NCI-H510A (cell line): ENCODE results near the gene CTDSP1.

Experiments used
- DNase-seq: peaks from one replicate; lab custom pipeline; 2025; lab: John Stamatoyannopoulos, UW

CTDSP1 gene

DNA sequence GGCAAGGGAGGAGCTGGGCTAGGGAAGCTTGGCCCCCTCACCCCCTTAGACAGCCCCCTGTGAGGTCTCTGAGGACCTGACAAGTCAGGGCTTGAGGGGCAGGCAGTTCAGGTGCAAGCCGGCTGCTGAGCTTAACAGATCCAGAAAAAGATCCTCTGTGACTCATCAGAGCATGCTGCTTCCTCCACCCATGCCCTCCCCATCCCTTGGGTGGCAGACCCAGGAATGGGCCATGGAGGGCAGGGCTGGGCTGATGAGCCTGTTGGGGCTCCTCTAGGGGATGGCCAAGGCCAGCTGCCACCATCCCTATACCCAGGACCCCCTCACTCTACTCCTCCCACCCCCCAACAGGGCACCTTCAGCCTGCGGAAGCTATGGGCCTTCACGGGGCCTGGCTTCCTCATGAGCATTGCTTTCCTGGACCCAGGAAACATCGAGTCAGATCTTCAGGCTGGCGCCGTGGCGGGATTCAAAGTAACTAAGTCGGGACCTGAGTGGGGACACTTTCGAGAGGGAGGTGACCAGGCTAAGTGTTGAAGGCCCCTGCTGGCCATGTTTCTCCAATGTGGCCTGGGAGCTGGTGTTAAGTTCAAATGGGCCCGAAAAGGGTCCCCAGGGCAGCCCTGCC is 15.7 kb upstream of the CTDSP1 start:
- DNase-seq, result no peak

DNA sequence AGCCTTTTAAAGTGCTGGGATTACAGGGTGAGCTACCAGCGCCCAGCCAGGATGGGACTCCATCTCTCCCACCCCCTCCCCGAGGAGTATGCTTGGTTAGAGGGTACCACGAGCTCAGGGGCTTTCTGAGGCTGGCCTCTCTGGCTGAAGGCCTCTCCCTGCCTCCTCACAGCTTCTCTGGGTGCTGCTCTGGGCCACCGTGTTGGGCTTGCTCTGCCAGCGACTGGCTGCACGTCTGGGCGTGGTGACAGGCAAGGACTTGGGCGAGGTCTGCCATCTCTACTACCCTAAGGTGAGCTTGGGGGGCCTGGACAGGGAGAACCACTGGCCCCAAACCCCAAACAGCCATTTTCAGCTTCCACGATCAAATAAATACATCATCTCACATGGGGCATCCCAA is 14.7 kb upstream of the CTDSP1 start:
- DNase-seq, result no peak

DNA sequence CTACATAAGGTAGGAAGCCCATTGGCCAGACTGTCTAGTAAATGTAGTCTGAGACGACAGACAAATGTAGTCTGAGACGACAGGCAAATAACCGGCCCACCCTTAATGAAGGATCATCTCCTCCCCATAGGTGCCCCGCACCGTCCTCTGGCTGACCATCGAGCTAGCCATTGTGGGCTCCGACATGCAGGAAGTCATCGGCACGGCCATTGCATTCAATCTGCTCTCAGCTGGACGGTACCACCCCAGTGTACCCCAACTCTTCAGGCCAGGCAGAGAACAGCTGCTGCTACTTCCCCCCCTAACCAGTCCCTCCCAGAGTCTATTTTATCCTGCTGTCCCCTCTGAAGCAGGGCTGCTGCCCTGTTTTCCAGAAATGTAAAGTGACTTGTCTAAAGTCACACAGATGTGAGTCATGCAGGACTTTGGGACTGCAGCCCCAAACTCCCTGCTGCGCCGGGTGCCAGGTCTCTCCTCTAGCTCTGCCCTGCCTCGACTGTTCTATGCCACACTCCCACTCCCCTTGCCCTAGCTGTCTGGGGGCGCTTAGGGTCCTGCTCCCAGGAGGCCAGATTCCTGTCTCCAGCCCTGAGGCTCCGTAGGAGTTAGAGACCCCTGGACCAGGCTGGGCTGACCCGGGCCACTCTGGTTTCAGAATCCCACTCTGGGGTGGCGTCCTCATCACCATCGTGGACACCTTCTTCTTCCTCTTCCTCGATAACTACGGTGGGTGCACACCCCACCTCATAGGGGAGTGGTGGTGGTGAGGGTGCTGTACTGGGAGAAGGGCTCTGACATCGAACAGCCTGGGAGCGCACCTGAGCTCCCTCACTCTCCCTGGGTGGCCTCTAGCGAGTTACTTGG is 12.9 kb upstream of the CTDSP1 start:
- DNase-seq, result no peak

DNA sequence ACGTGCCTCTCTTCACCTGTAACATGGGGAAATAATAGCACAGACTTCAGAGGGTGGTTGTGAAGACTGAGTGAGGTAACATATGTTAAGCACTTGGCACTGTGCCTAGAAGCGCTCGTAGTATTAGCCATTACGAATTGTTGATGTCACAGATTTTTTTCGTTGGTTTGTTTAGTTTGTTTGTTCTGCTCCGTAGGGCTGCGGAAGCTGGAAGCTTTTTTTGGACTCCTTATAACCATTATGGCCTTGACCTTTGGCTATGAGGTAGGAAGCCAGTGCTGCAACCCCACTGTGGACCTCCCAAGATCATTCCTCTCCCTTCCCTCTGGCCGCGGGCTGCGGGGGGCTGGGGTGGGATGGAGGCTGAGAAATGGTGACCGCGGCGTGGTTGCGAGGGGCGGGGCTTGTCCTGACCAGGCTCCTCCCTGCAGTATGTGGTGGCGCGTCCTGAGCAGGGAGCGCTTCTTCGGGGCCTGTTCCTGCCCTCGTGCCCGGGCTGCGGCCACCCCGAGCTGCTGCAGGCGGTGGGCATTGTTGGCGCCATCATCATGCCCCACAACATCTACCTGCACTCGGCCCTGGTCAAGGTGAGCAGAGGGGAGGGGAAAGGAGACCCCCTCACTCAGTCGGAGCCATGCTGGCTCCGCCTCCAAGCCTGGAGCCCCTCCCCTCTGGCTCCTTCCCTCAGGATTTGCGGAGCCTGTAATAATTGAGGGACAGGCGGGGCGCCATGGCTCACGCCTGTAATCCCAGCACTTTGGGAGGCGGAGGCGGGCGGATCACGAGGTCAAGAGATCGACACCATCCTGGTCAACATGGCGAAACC is 12.1 kb upstream of the CTDSP1 start:
- peak; percentile 87 for DNase-seq

DNA sequence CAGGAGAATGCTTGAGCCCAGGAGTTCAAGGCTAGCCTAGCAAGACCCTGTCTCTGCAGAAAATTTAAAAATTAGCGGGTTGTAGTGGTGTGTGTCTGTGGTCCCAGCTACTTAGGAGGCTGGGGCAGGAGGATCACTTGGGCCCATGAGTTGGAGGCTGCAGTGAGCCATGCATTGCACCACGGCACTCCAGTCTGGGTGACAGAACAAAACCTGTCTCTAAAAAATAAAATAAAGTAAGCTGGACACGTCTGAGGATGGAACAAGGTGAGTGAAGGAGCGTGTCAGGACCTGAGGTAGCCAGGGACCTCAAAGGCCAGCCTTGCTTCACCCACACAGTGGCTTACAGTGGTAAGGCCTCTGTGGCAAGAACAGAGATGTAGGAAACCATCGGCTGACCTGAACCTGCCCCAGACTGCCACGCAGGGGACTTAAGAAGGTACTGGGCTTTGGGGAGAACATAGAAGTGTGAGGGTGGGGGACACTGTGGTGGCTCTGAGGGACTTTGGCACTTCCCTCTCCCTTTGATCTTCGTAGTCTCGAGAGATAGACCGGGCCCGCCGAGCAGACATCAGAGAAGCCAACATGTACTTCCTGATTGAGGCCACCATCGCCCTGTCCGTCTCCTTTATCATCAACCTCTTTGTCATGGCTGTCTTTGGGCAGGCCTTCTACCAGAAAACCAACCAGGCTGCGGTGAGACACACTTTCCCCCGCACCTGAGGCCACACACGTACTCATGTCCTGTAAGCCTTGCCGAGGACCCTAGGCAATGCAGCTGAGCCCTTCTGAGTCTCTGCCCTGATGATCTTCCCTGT is 10.1 kb upstream of the CTDSP1 start:
- DNase-seq, result no peak

DNA sequence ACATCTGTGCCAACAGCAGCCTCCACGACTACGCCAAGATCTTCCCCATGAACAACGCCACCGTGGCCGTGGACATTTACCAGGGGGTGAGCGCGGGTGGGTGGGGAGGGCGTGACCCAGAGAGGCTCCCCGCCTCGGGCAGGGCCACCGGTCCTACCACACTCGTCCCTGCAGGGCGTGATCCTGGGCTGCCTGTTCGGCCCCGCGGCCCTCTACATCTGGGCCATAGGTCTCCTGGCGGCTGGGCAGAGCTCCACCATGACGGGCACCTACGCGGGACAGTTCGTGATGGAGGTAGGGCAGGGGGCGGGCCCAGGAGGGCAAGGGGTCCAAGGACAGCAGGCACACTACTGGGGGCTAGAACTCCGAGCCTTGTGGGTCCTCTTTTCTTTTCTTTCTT is 8.5 kb upstream of the CTDSP1 start:
- no peak for DNase-seq

DNA sequence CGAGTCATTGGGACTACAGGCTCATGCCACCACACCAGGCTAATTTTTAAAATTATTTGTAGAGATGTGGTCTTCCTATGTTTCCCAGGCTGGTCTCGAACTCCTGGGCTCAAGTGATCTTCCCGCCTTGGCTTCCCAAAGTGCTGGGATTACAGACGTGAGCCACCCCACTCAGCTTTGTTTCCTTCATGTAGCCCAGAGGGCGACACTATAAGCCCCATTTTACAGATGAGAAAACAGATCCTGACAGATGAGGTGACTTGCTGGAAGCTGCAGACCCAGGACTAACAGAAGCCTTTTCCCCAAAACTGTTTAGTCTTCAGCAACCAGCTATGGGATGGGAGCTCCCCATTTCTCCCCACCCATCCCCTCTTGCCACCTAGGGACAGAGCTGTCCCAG is 7.2 kb upstream of the CTDSP1 start:
- no peak for DNase-seq

DNA sequence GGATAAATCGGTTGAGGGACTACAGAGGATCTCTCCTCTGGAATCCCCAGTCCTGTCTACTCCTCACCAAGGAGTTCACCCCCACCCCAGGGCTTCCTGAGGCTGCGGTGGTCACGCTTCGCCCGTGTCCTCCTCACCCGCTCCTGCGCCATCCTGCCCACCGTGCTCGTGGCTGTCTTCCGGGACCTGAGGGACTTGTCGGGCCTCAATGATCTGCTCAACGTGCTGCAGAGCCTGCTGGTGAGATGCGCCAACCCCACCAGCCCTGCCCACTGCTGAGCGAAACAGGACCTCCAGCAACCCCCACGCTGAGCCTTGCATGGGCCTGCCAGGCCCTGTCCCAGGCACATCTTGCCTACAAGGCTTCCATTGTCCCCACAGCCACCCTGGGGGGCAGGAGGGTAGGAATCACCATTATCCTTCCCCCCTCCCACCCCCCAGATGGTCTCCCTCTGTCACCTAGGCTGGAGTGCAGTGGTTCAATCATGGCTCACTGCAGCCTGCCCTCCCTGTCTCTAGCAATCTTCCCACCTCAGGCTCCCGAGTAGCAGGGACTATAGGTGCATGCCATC is 6.7 kb upstream of the CTDSP1 start:
- DNase-seq, result no peak

DNA sequence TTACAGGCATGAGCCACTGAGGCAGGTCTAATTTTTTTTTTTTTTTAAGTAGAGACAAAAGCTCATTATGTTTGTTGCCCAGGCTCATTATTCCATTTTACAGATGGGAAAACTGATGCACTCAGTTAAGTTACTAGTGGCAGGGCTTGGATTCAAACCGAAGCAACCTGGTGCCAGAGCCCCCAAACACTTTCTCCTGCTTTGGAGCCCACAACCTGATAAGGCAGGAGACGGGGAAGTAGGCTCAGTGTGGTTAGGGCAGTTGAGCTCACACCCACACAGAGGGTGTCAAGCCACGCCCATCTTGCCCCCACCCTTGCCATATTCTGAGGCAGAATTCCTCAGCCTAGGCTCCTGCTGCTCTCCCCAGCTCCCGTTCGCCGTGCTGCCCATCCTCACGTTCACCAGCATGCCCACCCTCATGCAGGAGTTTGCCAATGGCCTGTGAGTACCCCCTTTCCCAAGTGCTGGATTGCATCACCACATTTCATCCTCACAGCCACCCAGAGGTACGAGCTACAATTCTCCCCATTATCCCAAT is 5.8 kb upstream of the CTDSP1 start:
- no peak for DNase-seq

DNA sequence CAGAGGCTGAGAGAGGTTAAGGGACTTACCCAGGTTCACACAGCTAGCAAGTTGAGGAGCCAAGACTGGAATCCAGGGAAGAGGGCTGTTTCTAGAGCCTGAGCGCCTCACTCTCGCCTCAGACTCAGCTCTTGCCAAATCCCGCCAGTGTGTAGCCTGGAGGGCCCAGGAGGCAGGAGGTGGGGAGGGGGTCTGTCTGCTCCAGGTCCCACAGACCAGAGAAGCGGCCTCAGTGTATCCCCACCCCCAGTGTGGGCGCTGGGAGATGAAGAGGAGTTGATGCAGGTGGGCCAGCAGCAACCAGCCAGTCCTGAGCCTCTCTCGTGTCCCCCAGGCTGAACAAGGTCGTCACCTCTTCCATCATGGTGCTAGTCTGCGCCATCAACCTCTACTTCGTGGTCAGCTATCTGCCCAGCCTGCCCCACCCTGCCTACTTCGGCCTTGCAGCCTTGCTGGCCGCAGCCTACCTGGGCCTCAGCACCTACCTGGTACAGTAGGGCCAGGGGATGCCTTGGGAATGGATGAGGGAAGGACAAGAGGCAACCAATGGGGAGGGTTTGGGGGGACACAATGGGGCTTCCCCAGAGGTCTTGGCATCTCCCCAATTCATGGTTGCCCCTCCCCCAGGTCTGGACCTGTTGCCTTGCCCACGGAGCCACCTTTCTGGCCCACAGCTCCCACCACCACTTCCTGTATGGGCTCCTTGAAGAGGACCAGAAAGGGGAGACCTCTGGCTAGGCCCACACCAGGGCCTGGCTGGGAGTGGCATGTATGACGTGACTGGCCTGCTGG is 5.2 kb upstream of the CTDSP1 start:
- no peak for DNase-seq

DNA sequence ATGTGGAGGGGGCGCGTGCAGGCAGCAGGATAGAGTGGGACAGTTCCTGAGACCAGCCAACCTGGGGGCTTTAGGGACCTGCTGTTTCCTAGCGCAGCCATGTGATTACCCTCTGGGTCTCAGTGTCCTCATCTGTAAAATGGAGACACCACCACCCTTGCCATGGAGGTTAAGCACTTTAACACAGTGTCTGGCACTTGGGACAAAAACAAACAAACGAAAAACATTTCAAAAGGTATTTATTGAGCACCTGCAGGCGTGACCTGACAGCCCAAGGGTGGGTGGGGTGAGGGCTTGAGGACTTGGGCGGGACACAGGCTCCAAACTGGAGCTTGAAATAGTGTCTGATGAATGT is 4.6 kb upstream of the CTDSP1 start:
- DNase-seq, result no peak

DNA sequence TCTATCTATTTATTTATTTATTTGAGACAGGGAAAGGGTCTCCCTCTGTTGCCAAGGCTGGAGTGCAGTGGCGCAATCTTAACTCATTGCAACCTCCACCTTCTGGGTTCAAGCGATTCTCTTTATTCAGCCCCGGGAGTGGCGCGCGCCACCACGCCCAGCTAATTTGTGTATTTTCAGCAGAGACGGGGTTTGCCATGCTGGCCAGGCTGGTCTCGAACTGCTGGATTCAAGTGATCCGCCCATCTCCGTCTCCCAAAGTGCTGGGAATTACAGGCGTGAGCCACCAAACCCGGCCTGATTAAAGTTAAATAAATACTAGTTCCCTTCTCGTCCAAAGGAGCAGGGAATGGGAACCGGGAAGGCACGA is 4.2 kb upstream of the CTDSP1 start:
- no peak for DNase-seq

DNA sequence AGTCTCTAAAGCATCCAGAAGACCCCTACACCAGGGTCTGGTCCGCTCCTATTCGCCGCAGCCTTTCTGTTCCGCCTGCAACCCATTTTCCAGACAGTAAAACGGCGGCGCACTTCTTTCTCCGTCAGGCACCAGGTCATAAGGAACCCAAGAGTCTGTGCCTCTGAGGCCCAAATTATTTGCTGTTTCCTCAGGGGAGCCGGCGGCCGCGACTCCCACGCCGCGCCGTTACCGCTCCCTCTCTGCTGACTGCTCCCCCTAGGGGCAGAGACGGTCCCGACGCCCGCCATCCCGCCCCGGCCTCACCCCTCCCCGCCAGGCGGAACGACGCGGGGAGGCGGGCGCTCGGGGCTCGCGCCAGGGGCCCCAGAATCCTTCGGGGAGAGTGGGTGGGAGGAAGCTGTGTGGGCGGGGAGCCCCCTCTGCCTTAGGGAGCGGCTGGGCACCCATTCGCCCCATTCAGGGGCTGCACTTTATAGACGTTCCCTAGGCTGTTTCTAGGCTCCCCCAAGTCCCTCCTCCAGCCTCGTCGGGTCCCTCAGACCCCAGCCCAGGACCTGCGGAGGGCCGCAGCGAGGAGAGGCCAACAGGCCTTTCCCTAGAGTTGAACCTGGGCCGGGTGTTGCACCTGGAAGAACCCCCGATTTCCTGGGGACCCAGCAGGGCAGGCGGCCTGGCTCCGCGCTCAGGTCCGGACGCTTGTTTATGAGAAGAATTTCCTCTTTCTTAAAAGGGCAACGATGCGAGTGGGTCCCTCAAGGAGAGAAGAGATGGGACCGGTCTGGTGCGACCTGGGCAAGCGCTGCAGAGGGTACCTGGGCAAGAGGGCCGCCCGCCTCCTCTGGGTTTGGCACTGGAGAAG is 3.6 kb upstream of the CTDSP1 start:
- DNase-seq, result peak; percentile 92

DNA sequence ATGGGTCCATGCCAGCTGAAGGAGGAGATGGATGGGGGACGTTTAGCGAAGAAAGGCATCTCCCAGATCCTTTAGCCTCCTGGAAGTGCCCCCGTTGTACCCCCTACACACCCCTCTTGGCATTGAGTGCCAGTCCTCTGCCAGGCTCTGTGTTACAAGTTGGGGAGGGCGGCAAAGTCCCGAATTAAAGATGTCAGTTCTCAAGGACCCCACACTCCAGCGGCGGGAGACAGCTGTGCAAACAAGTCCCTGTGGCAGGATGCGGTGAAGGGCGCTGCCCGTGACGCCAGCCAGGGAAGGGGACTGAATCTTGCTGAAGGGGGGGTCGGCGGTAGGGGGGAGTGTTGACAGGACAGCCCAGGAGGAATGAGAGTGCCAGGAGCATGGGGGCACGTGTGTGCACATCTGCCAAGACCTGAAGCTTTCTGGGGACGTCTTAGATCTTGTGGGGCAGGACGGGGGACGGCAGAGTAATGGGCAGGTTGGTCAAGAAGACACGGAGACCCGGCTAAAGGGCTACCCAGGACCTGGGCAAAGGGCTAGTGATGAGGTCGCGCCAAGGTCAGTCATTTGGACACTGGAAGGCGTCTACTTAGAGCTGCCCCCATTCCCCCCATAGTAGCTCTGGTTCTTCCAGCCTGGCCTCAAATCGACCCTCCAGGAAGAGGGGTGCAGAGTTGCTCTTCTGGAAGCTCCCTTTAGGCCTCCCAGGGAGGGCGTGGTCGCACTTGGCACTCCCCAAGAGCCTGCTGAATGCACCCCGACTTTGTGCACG is 2.8 kb upstream of the CTDSP1 start:
- DNase-seq, result peak; percentile 95

DNA sequence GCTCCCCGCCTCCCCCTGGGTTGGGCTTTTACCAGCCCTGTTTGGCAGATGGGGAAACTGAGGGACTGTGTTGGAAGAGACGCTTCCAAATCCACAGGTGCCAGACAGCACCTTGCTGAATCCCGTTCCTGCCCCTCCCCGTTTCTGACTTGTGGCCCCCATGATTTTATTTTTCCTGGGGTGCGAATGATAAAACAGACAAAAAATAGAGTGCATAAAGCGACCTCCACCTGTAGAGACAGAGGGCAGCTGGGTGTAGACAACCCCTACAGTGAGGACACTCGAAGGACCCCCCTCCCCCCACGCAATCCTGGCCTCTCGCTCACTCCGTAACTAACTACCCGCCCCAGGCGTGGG is 2.2 kb upstream of the CTDSP1 start:
- DNase-seq, result no peak

DNA sequence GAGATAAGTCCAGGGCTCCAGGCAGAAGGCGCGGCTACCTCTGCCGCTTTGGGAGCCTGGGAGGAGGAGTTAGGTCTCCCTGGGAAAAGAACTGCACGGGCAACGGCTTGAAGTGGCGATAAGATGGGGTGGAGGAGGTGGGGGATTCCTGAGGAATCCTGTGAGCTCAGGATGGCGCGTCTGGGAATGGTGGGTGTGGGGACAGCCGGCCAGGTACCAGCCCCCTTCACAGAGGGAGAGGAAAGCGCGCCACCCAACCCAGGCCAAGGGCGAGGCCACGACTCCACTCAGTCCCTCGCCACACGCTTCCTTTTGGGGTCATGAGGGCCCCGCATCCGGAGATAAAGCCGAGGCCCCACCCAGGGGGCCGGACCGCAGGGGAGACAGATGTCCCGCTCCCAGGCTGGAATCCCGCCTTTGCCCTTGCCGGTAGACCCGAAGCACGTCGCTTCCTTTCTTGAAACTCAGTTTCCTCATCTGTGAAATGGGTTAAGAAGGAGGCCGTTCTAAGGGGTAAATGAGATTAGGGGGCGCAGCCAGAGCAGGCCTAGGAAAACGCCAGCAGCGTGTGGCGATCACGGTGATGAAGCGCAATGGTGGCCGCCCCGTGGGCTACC is 1.7 kb upstream of the CTDSP1 start:
- peak; percentile 80 for DNase-seq

DNA sequence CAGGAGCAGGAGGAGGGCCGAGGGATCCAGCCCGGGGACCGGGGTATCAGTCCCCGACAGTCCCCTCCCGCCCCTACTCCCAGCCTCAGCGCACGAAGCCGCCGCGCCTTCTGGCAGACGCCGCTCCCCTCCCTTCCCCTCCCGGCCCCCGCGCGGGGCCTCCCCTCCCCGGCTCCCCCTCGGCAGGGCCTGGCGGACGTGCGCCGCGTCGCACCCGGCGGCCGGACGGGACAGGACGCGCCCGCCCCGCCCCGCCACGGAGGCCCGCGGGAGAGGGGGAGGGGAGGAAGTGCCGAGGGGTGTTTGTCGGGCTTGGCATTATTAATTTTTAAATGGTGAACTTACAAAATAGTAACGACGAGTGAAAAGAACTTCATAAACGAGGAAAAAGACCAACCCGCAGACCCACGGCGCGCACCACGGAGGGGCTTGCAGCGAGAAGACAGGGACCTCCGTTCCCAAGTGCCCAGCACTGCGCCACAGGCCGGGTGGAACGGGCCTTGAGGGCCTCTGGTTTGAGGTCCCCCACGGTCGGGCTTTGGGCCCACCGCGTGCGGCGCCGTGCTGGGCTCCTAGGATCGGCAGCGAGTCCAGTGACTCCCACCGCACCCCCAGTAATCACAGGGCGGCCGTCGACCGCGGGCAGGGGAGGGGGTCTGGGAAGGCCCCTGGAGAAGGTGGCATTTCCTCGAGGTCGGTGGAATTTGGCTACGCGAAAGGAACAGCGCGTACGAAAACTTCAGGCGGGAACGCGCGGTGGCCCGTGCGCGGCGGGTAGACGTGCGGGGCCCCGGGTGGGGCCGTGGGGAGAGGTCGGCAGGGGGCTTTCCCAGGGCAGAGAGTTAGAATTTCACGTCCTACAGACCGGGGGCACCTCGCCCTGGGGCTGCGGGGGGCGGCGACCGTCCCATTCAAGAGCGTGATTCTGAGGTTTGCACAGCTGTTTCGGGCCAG is 954 bp upstream of the CTDSP1 start:
- DNase-seq, result peak; percentile 72
